CD4-positive, alpha-beta T cell treated with Interleukin-4 for 4 hours (primary cell): ENCODE results near the gene BTN1A1.
"Not testable (repeated sequence)": the region's sequence is repeated elsewhere in the genome, so short reads cannot be mapped to it uniquely, and the experiment has no call there.

Experiments used
- DNase-seq: peaks from one replicate; pipeline ENCODE4 v3.0.0-alpha.2; 2020

BTN1A1 gene

GRCh38 chr6:26514984-26515383 is 14.9 kb downstream of the BTN1A1 start:
- no peak for DNase-seq

- DNase-seq: no peak
These were observed 16.7 kb downstream of the BTN1A1 start for GRCh38 chr6:26516481-26517427.

GRCh38 chr6:26519359-26519758 is 19.3 kb downstream of the BTN1A1 start:
- DNase-seq: no peak

GRCh38 chr6:26520237-26520849 is 20.2 kb downstream of the BTN1A1 start:
- DNase-seq: no peak

- peak; percentile 88 for DNase-seq
These were observed 20.9 kb downstream of the BTN1A1 start for GRCh38 chr6:26520850-26521599.

GRCh38 chr6:26521600-26522391 is 21.7 kb downstream of the BTN1A1 start:
- DNase-seq: peak; percentile 73

GRCh38 chr6:26522486-26523228 is 22.6 kb downstream of the BTN1A1 start:
- peak; percentile 56 for DNase-seq

GRCh38 chr6:26524314-26524713 is 24.2 kb downstream of the BTN1A1 start:
- not testable (repeated sequence) for DNase-seq

- DNase-seq: no peak
These were observed 24.7 kb downstream of the BTN1A1 start for GRCh38 chr6:26524722-26525370.

GRCh38 chr6:26525838-26526237 is 25.7 kb downstream of the BTN1A1 start:
- no peak for DNase-seq

- DNase-seq: no peak
These were observed 26.8 kb downstream of the BTN1A1 start for GRCh38 chr6:26526928-26527327.

GRCh38 chr6:26530203-26530602 is 30.1 kb downstream of the BTN1A1 start:
- no peak for DNase-seq

GRCh38 chr6:26531897-26532296 is 31.8 kb downstream of the BTN1A1 start:
- DNase-seq: no peak

GRCh38 chr6:26532699-26533531 is 32.8 kb downstream of the BTN1A1 start:
- peak; percentile 94 for DNase-seq

GRCh38 chr6:26533532-26533931 is 33.4 kb downstream of the BTN1A1 start:
- DNase-seq: no peak

GRCh38 chr6:26534681-26535465 is 34.8 kb downstream of the BTN1A1 start:
- DNase-seq: no peak

- DNase-seq: peak; percentile 38
These were observed 36.6 kb downstream of the BTN1A1 start for GRCh38 chr6:26536571-26537159.

GRCh38 chr6:26537160-26537845 is 37.2 kb downstream of the BTN1A1 start:
- DNase-seq: peak; percentile 92
